HG02610 (cell line): ENCODE results near the gene ARAP3.

Experiments used
- ATAC-seq: cut with Tn5 transposase; IDR thresholded peaks from one replicate; pipeline ENCODE4 v1.9.1; 2021; ENCODE audit warnings: mild to moderate bottlenecking, moderate library complexity; ENCODE audit not compliant: unreplicated experiment

ARAP3 gene

GRCh38 chr5:141647242-141647641 is 34.8 kb downstream of the ARAP3 start:
- ATAC-seq: no peak

- ATAC-seq: no peak
Observed at GRCh38 chr5:141646026-141646425, 36.0 kb downstream of the ARAP3 start.

GRCh38 chr5:141641634-141642267 is 40.3 kb downstream of the ARAP3 start:
- ATAC-seq: peak; percentile 79

DNA sequence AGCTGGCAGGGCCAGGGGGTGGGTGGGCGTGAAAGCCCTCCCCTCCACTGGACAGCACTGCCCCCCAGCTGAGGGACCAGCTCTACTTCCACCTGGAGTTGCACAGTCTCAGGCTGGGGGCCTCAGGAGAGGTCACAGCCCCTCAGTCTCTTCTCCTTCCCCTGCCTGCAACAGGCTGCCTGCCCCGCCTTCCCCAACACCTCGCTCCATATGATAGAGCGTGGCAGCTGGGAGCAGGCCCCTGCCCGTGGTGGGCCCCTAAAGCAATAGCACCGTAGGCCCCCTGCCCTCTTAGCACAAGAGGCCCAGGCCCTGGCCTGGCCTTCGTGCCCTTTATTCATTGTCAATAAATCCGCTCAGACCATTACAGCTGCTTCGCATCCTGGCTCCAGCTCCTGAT is 41.3 kb downstream of the ARAP3 start:
- no peak for ATAC-seq

DNA sequence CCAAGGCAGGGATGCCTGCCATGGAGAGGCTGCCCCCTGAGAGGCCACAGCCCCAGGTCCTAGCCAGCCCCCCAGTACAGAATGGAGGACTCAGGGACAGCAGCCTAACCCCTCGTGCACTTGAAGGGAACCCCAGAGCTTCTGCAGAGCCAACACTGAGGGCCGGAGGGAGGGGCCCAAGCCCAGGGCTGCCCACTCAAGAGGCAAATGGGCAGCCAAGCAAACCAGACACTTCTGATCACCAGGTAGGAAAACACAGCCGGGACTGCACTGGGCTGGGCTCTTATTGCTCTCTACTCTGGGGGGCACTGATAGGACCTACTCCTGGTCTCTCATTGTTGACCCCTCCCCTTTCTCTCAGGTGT is 42.0 kb downstream of the ARAP3 start:
- no peak for ATAC-seq

DNA sequence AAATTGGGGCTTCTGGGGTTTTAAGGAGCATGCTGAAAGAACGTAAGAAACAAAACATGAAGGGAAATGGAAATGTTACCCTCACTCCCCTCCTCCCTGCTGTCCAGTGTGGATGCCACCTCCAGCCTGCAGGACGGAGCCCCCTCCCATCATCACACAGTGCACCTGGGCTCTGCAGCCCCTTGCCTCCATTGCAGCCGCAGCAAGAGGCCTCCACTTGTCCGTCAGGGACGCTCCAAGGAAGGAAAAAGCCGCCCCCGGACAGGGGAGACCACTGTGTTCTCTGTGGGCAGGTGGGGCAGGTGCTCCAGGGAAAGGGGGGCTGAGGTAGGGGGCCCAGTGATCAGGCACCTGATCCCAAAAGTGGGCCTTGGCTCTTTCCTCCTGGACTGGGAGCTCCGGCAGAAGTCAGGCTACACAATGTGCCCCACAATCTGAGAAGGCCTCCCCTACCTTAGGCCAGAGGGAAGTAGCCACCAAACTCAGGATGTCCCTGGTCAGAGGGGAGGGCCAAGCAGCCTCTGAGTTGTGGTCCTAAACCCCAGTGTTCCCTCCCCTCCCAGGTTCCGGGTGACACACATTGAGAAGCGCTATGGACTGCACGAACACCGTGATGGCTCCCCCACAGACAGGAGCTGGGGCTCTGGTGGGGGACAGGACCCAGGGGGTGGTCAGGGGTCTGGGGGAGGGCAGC is 42.5 kb downstream of the ARAP3 start:
- ATAC-seq: no peak

DNA sequence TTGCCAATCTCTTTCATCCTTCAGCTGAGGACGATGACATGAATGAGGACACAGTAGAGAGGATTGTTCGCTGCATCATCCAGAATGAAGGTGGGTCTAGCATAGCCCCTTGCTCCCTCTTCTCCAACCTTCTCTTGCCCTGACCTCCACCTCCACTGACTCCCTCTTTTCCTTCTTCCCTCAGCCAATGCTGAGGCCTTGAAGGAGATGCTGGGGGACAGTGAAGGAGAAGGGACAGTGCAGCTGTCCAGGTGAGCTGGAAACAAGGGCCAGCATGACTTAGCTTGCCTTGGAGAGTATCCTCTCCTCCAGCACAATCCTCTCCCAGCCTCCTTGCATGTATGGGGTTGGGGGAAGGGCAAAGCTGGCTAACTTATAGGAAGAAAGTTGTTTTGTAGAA is 43.3 kb downstream of the ARAP3 start:
- ATAC-seq: no peak

DNA sequence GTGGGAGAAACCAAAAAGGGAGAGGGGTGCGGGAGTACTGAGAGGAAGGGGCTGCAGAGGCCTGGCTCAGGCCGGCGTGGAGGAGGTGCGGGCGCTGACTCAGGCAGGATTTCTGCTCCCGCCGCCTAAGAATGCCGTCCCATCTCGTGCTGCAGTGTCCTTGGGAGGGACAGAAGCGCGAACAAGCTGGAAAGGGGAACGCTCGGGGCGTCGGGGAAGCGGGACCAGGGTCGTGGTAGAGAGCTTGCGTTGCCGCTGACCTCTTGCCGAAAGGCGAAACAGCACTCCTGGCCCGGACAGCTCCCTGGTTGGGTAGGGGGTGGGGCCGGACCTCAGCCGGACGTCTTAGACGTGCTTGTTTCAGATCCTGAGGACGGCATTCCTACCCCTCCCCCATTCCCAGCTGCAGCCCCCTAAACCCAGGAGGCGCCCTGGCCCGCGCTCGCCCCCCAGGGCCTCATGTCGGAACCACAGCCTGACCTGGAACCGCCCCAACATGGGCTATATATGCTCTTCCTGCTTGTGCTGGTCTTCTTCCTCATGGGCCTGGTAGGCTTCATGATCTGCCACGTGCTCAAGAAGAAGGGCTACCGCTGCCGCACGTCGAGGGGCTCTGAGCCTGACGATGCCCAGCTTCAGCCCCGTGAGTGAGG is 44.1 kb downstream of the ARAP3 start:
- ATAC-seq: no peak

DNA sequence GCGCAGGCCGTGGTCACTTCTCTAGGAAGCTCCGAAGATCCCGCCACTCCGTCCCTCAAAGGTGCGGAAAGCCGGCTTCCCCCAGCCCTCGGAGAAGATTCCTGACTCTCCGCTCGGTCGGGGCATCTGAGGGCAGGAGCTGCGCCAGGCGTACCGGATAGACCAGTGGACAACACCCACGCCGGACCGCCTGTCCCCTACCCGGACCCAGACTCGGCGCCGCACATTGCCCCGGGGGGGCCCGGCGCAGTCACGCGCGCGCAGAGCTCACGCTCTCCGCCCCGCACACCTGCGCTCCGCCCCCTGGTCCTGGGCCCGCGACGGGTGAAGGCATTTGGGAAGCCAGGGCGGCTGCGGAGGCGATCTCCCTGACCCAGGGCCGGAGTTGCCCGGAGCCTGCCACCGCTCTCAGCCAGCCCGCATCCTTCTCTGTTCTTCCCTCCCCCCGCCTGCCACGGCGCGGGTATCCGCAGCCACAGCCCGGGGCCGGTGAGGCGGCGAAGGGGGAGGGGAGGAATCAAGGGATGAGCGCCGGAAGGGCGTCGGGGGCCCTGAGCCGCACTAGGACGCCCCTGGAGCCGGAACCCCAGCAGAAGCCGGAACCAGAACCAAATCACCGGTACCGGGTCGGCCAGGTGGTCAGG is 44.8 kb downstream of the ARAP3 start:
- ATAC-seq: peak; percentile 20

GRCh38 chr5:141636413-141637122 is 45.5 kb downstream of the ARAP3 start, which contains the start of the genes HDAC3 and RELL2:
Gene HDAC3 (minus strand): TSS chr5:141636849. CDS start chr5:141636790, 59 bp downstream.
Gene RELL2 (plus strand): TSS chr5:141636997. CDS start chr5:141638226, 1,229 bp downstream.
- peak; percentile 73 for ATAC-seq

GRCh38 chr5:141636106-141636412 is 46.0 kb downstream of the ARAP3 start:
- no peak for ATAC-seq

DNA sequence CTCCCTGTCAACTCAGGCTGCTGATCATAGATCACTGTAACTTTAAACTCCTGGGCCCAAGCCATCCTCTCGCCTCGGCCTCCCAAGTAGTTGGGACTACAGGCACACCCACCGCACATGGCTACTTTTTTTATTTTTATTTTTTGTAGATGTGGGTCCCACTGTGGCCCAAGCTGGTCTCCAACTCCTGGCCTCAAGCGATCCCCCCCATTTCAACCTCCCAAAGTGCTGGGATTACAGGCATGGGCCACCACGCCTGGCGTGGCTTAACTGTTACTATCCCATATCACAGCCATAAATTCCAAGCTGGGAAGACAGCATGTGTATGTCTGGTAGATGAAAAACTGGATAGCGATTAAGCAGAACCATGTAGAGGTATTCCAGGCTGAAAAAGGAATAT is 46.4 kb downstream of the ARAP3 start:
- no peak for ATAC-seq

DNA sequence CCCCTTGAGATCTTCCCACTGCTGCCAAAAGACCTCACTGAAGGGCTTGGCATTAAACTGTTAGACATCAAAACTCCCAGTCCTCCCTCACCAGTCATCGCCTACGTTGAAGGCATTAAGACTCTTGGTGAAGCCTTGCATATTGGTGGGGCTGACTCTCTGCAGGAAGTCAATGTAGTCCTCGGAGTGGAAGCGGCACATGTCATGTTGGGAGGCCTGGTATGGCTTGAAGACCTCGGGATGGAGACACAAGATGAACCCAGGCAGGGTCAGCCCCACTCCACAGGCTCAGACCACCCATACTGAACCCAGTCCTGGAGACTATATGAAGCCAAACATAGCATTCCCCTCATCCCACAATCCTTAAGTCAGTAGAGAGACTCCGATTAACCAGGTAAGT is 47.3 kb downstream of the ARAP3 start:
- no peak for ATAC-seq

GRCh38 chr5:141633871-141634561 is 48.0 kb downstream of the ARAP3 start:
- ATAC-seq: peak; percentile 82

DNA sequence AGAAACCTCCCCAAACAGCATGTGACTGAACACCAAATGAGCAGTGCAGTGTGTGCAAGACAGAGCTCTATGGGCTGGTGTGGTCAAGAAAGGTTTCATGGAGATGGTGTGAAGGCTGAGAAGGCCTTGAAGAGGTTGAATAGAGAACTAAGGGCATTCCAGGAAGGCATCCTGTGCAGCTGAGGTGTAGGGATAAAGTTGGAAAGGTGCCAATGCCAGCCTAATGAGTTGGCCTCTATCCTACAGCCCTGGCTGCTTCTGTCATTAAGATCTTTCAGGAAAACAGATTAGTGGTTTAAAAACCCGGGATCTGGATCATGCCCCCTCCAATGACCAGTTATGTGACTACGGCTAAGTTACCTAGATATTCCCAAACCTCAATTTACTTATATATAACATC is 49.4 kb downstream of the ARAP3 start:
- no peak for ATAC-seq

DNA sequence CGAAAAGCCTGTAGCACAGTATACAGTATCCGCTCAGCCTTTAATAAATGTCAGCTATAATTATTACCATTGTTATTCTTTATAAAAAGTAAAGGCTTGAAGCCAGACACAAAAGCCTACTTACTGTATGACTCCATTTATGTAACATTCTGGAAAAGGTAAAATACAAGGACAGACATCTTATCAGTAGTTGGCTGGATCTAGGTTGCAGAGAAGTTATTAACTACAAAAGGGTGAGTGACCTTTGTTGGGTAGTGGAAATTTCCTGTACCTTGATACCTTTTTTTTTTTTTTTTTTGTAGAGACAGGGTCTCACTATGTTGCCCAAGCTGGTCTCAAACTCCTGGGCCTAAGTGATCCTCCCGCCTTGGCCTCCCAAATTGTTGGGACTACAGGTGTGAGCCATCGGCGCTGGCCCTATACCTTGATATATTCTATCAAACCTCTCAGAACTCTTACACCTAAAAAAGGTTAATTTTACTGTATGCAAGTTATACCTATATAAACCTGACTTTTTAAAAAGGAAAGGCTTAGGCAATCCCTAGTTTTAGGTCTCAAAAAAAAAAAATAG is 51.4 kb downstream of the ARAP3 start:
- no peak for ATAC-seq

- no peak for ATAC-seq
Observed at GRCh38 chr5:141628175-141628788, 53.7 kb downstream of the ARAP3 start.

GRCh38 chr5:141623611-141624010 is 58.4 kb downstream of the ARAP3 start:
- no peak for ATAC-seq

DNA sequence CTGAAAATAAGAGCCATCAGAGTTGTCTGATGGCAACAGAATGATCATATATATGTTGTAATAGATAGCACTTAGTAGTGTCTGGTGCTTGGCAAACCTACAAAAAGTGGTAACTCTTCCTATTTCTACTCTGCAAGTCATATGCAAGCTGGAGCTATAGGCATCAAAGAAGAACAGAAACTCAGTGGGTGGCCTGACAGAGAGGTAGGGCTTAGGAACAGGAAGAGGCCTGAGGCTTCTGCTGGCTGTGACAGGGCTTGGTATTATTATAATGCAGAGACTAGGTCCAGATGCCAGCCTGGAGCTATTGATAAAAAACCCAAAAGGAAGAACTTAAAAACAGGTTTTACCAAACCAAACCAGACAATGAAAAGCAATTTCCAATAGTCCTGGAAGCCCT is 58.8 kb downstream of the ARAP3 start:
- peak; percentile 61 for ATAC-seq
